D721Med (cell line): ENCODE data around the gene ZNF527.

ENCODE experiments used
- DNase-seq: peaks from one replicate; pipeline ENCODE4 v3.0.0; 2011; ENCODE audit warnings: low spot score; ENCODE audit not compliant: insufficient read length
- FAIRE-seq: peaks from 2 replicates; lab custom pipeline; 2011; peaks lifted over from hg19 to GRCh38; lab: Jason Lieb, UNC
- CTCF ChIP-seq: IDR thresholded peaks from 2 replicates; pipeline ENCODE4 v1.5.1; 2012; ENCODE audit warnings: mild to moderate bottlenecking, control low read depth; ENCODE audit not compliant: insufficient read depth; ENCODE audit errors: missing control alignments

The ZNF527 gene

GRCh38 chr19:37370880-37371661, at the start of gene ZNF527:
Gene ZNF527, plus strand, starts transcription at chr19:37371099. Its CDS starts 3,100 bp downstream, at chr19:37374199.
- TF ChIP-seq CTCF = no peak

GRCh38 chr19:37329686-37330085, 41.2 kb upstream of the ZNF527 start:
- DNase-seq = no peak
- FAIRE-seq = no peak

More at GRCh38 chr19:37370880-37371661, at the start of gene ZNF527:
- peak; percentile 76 for DNase-seq
- no peak for FAIRE-seq

GRCh38 chr19:37332839-37333238, 38.1 kb upstream of the ZNF527 start:
- no peak for TF ChIP-seq CTCF
- FAIRE-seq (no peak), DNase-seq (no peak)

More at GRCh38 chr19:37329686-37330085, 41.2 kb upstream of the ZNF527 start:
- TF ChIP-seq CTCF = peak; percentile 32

GRCh38 chr19:37333457-37333856, 37.4 kb upstream of the ZNF527 start:
- TF ChIP-seq CTCF = no peak
- FAIRE-seq (no peak), DNase-seq (no peak)

- FAIRE-seq (no peak), DNase-seq (peak; percentile 79)
- TF ChIP-seq CTCF = no peak
Observed at GRCh38 chr19:37334179-37335071, 36.5 kb upstream of the ZNF527 start.

- FAIRE-seq = no peak
- no peak for DNase-seq
Observed at GRCh38 chr19:37342753-37343152, 28.1 kb upstream of the ZNF527 start.

More at GRCh38 chr19:37342753-37343152, 28.1 kb upstream of the ZNF527 start:
- TF ChIP-seq CTCF = no peak
